Lower leg skin (tissue), 4 donors: Measurements from ENCODE around the gene AUH. TPM values are rescaled to one million over a fixed set of nuclear protein-coding genes. Genes with fewer than 3 reads are reported as not detected.

ENCODE experiments used
- DNase-seq, 2 donors: peaks; one replicate each; pipeline ENCODE4 v3.0.0-alpha.2; 2019; ENCODE audit warnings: low spot score in 2 of 2
- H3K4me3 ChIP-seq: fragments of 200-600 bp; sonication (generic); 2 replicates; pipeline ENCODE4 v1.5.1; 2017; ENCODE audit warnings: mild to moderate bottlenecking, low read depth; ENCODE audit not compliant: poor library complexity, severe bottlenecking
- POLR2A ChIP-seq, 2 donors: fragments of 450-650 bp; IDR thresholded peaks; one replicate each; pipeline ENCODE4 v1.6.1; 2016 to 2017; ENCODE audit warnings: antibody characterized with exemption in 2 of 2, mild to moderate bottlenecking in 1 of 2, moderate library complexity in 1 of 2
- WGBS, 2 donors: methylation state at CpG; one replicate each; pipeline ENCODE4 v1.1.5; 2018; 5-methylcytosine and 5-hydroxymethylcytosine counted together
- intact Hi-C: fragments of 100-400 bp; cut with DNase I; formaldehyde crosslinking; loops from one replicate; pipeline ENCODE4 v1.15.0; 2023; ENCODE audit warnings: low total_unique reads
- total RNA-seq, 4 donors: library from RNA; depleted of rRNA; stranded (reverse); fragments of >200 nt; gene quantifications; one replicate each; pipeline ENCODE4 v1.1.0, GENCODE V29; 2016
- TF ChIP-seq, protein P1 (sequence below), 3 donors: fragments of 450-650 bp; IDR thresholded peaks; one replicate each; pipeline ENCODE4 v1.5.1; 2016; ENCODE audit warnings: antibody characterized with exemption in 3 of 3, mild to moderate bottlenecking in 3 of 3, moderate library complexity in 2 of 3

Gene AUH
- total RNA-seq, 4 donors from 2014 or later, result 30.7 to 54.4 (median 32.4) TPM

DNA sequence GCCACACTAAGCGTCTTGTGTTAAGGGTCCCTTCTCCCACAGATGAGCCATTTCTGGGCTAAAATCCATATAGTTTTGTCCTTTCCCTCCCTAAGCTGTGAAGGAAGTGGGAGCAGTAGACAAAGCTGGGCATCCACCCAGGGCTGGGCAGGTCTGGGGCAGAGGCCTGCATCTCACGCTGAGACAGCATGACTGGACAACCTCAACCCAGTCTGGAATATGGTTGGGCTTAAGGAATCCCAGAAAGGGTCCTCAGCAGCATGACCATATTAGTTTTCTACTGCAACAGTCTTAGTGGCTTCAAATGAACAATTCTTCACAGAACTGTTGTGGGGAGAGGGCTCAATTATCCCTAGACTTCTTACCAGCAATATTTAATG is 173.8 kb downstream of the AUH start:
- DNase-seq, result peak in 1 of 2 donors; percentile 85
- 65 to 66% methylated on average over 2 of the region's 2 CpGs for WGBS, 2 donors
- H3K4me3 ChIP-seq, result no peak overlapping the region
- intact Hi-C loops, result no loop called here
- no peak for TF ChIP-seq POLR2A (IDR thresholded peaks at IDR 0.05)
- TF ChIP-seq, protein P1, sequence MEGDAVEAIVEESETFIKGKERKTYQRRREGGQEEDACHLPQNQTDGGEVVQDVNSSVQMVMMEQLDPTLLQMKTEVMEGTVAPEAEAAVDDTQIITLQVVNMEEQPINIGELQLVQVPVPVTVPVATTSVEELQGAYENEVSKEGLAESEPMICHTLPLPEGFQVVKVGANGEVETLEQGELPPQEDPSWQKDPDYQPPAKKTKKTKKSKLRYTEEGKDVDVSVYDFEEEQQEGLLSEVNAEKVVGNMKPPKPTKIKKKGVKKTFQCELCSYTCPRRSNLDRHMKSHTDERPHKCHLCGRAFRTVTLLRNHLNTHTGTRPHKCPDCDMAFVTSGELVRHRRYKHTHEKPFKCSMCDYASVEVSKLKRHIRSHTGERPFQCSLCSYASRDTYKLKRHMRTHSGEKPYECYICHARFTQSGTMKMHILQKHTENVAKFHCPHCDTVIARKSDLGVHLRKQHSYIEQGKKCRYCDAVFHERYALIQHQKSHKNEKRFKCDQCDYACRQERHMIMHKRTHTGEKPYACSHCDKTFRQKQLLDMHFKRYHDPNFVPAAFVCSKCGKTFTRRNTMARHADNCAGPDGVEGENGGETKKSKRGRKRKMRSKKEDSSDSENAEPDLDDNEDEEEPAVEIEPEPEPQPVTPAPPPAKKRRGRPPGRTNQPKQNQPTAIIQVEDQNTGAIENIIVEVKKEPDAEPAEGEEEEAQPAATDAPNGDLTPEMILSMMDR (IDR thresholded peaks at IDR 0.05), result no peak

DNA sequence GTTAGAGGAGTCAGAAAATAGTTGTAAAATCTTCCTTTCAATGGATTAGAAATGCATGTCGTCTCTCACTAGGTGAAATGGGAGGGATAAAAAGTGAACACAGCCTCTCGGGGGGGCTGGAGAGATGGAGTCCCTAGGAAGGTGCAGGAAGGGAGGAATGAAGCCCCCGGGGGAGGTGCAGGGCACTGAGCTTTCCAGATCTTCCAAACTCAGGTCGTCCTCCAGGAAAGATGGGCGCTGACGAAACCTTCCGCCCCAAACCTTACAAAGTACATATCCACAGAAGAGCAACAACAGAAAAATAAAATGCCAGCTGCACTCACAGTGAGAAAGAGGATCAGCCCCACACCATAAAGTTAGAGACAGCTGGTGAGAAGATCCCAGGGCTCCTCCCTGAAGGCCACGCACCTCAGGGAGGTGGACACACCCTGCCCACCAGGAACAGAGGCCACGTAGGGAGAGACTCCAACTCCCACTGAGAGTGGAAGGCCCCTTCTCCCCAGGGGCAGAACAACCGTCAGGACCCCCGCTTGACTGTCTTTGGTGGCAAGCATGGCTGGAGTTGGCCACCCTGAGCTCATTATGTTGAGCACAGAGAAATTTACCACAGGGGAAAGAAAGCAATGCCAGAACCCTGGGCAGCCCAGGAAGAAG is 174.3 kb downstream of the AUH start:
- intact Hi-C loops, result no loop called here
- H3K4me3 ChIP-seq, result no peak overlapping the region
- TF ChIP-seq, protein P1 (IDR thresholded peaks at IDR 0.05), result no peak
- TF ChIP-seq POLR2A (IDR thresholded peaks at IDR 0.05), result no peak
- DNase-seq, result peak in 1 of 2 donors; percentile 78
- 93 to 96% methylated on average over 11 of the region's 11 CpGs for WGBS, 2 donors

GRCh38 chr9:91186632-91187108 is 175.0 kb downstream of the AUH start:
- intact Hi-C loops, result no loop called here
- TF ChIP-seq, protein P1 (IDR thresholded peaks at IDR 0.05), result no peak
- TF ChIP-seq POLR2A (IDR thresholded peaks at IDR 0.05), result no peak
- peak in 1 of 2 donors; percentile 83 for DNase-seq

DNA sequence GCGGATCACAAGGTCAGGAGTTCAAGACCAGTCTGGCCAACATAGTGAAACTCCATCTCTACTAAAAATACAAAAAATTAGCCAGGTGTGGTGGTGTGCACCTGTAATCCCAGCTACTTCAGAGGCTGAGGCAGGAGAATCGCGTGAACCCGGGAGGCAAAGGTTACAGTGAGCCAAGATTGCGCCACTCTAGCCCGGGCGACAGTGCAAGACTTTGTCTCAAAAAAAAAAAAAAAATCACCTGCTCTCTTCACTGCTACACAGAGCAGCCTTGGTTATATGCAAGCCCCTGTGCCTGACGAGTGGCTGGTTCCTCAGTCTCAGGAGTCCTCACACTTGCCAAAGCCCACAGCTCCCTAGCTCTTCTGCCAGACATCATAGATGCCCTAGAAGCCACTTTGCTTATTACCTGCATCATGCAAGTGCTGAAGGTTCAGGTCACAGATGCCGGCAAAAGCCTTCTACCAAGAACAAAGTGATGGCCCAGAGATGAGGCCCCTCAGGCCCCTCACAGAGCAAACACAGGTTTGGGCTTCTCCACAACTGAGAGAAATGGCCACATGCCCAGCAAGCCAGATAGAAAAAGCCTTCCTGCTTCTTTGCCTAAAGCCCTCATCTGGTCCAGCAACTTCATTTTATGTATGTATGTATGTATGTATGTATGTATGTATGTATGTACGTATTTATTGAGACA is 176.4 kb downstream of the AUH start:
- DNase-seq, result peak in 1 of 2 donors; percentile 49
- TF ChIP-seq, protein P1 (IDR thresholded peaks at IDR 0.05), result no peak
- intact Hi-C loops, result no loop called here
- WGBS, 2 donors, result 85 to 86% methylated on average over 10 of the region's 10 CpGs
- H3K4me3 ChIP-seq, result no peak overlapping the region

More at GRCh38 chr9:91186632-91187108, 175.0 kb downstream of the AUH start:
- 80 to 92% methylated on average over 2 of the region's 2 CpGs for WGBS, 2 donors
- no peak overlapping the region for H3K4me3 ChIP-seq

- DNase-seq, result no peak
- H3K4me3 ChIP-seq, result no peak overlapping the region
- TF ChIP-seq POLR2A (IDR thresholded peaks at IDR 0.05), result no peak
- TF ChIP-seq, protein P1 (IDR thresholded peaks at IDR 0.05), result no peak
- 60 to 63% methylated on average over 12 of the region's 12 CpGs for WGBS, 2 donors
- intact Hi-C loops, result no loop called here
These were observed 179.1 kb downstream of the AUH start for GRCh38 chr9:91182429-91183225.
